GM12878 (cell line): ENCODE results near the gene SALL3. TPM values are rescaled to one million over a fixed set of nuclear protein-coding genes. Genes with fewer than 3 reads are reported as not detected.

Experiments used
- ATAC-seq: fragments of 200-7000 bp; cut with Tn5 transposase; 3 replicates; pipeline ENCODE4 v1.9.1; 2020; ENCODE audit warnings: mild to moderate bottlenecking, moderate library complexity
- BruUV-seq: library from RNA; stranded (reverse); fragments of 400-500 nt; replicated peaks from 2 replicates; lab custom pipeline; 2021; lab: Mats Ljungman, UMichigan
- CTCF ChIA-PET: fragments of 300-600 bp; sonication (Branson Sonifier 250); formaldehyde crosslinking; extraction: SDS; loops from one replicate; lab custom pipeline; 2021; ENCODE audit warnings: inconsistent platforms; lab: Yijun Ruan, JAX
- POLR2A ChIA-PET: fragments of 350-600 bp; formaldehyde crosslinking; extraction: SDS; loops from one replicate; lab custom pipeline; 2021; ENCODE audit warnings: inconsistent platforms; lab: Charles Lee
- RAD21 ChIA-PET: fragments of 300-600 bp; sonication (Branson Sonifier 250); formaldehyde crosslinking; loops from one replicate; lab custom pipeline; 2023; ENCODE audit warnings: antibody characterized with exemption; ENCODE audit not compliant: unreplicated experiment; lab: Charles Lee
- SMC1A ChIA-PET: fragments of 300-600 bp; sonication (Branson Sonifier 250); formaldehyde crosslinking; loops from one replicate; lab custom pipeline; 2023; ENCODE audit not compliant: unreplicated experiment, uncharacterized antibody; lab: Charles Lee
- DNase-seq: peaks from one replicate; pipeline ENCODE4 v3.0.0-alpha.2; 2011; ENCODE audit warnings: low read depth, low spot score
- FAIRE-seq: peaks from 3 replicates; lab custom pipeline; 2011; peaks lifted over from hg19 to GRCh38; lab: Jason Lieb, UNC
- H2AFZ ChIP-seq: 2 replicates; pipeline ENCODE4 v1.6.0; 2011; ENCODE audit warnings: low read depth, low read length, control low read depth; ENCODE audit not compliant: control insufficient read depth
- H3K27ac ChIP-seq: 2 replicates; pipeline ENCODE4 v1.5.1; 2011; ENCODE audit warnings: control low read depth; ENCODE audit not compliant: control insufficient read depth, insufficient read depth
- H3K27me3 ChIP-seq, 2 experiments: replicated peaks in 1 of 2; 2 replicates each; pipeline versions ENCODE4 v1.6.0 to v1.6.1; 2011; ENCODE audit warnings: low read length in 1 of 2; ENCODE audit not compliant: control insufficient read depth in 2 of 2, insufficient read depth in 2 of 2
- H3K36me3 ChIP-seq, 2 experiments: 2 replicates each; pipeline ENCODE4 v1.5.1; 2011; ENCODE audit warnings: low read length in 1 of 2; ENCODE audit not compliant: control insufficient read depth in 2 of 2, insufficient read depth in 2 of 2
- H3K4me1 ChIP-seq: 2 replicates; pipeline ENCODE4 v1.6.1; 2011; ENCODE audit warnings: mild to moderate bottlenecking, low read length, moderate library complexity, mixed read lengths; ENCODE audit not compliant: control insufficient read depth, insufficient read depth
- H3K4me2 ChIP-seq: 2 replicates; pipeline ENCODE4 v1.6.0; 2011; ENCODE audit warnings: control low read depth; ENCODE audit not compliant: control insufficient read depth, insufficient read depth
- H3K4me3 ChIP-seq: fragments of 200-600 bp; sonication (generic); 2 replicates; pipeline ENCODE4 v1.5.1; 2016
- H3K79me2 ChIP-seq: 2 replicates; pipeline ENCODE4 v1.6.0; 2011; ENCODE audit warnings: low read length; ENCODE audit not compliant: control insufficient read depth, insufficient read depth
- H3K9ac ChIP-seq: 2 replicates; pipeline ENCODE4 v1.8.0; 2011; ENCODE audit warnings: low read length, control low read depth, mixed read lengths; ENCODE audit not compliant: control insufficient read depth, insufficient read depth
- H3K9me3 ChIP-seq: replicated peaks from 3 replicates; pipeline ENCODE4 v1.5.1; 2011; ENCODE audit warnings: mild to moderate bottlenecking, low read length; ENCODE audit not compliant: control insufficient read depth, insufficient read depth
- H4K20me1 ChIP-seq: 2 replicates; pipeline ENCODE4 v1.6.0; 2011; ENCODE audit not compliant: control insufficient read depth, insufficient read depth
- EP300 ChIP-seq, 2 experiments: fragments of 150-350 bp in 1 of 2; IDR thresholded peaks; 2 replicates each; pipeline ENCODE4 v1.6.1; 2011 to 2012; ENCODE audit warnings: low read depth in 2 of 2, low read length in 2 of 2, borderline replicate concordance in 1 of 2, improper control_type of control experiment in 1 of 2, inconsistent platforms in 1 of 2; ENCODE audit not compliant: control insufficient read depth in 1 of 2
- IRF4 ChIP-seq: IDR thresholded peaks from 2 replicates; pipeline ENCODE4 v1.6.1; 2011; ENCODE audit warnings: low read depth, low read length
- MTA2 ChIP-seq: fragments of 450-650 bp; IDR thresholded peaks from 2 replicates; pipeline ENCODE4 v1.6.1; 2016; ENCODE audit warnings: low read depth, mild to moderate bottlenecking, moderate library complexity
- MTA3 ChIP-seq: IDR thresholded peaks from 2 replicates; pipeline ENCODE4 v1.6.1; 2012; ENCODE audit warnings: low read length, inconsistent platforms, borderline replicate concordance
- SPI1 ChIP-seq: IDR thresholded peaks from 2 replicates; pipeline ENCODE4 v1.6.1; 2011; ENCODE audit warnings: low read depth, mild to moderate bottlenecking, low read length, moderate library complexity, borderline replicate concordance; ENCODE audit not compliant: insufficient read depth
- STAT1 ChIP-seq: fragments of 450-650 bp; conservative IDR thresholded peaks from 2 replicates; pipeline ENCODE4 v1.6.1; 2014; ENCODE audit warnings: antibody characterized with exemption, mild to moderate bottlenecking
- SUPT20H ChIP-seq: IDR thresholded peaks from 2 replicates; pipeline ENCODE4 v1.6.1; 2011; ENCODE audit warnings: low read depth, mild to moderate bottlenecking, low read length, moderate library complexity, borderline replicate concordance; ENCODE audit not compliant: control insufficient read depth
- SUZ12 ChIP-seq: fragments of 200-600 bp; sonication (generic); IDR thresholded peaks from one replicate; pipeline ENCODE4 v1.6.1; 2018; ENCODE audit warnings: antibody characterized with exemption, mild to moderate bottlenecking; ENCODE audit not compliant: unreplicated experiment
- TCF12 ChIP-seq: IDR thresholded peaks from 2 replicates; pipeline ENCODE4 v1.6.1; 2011; ENCODE audit warnings: low read depth, mild to moderate bottlenecking, low read length
- ZNF274 ChIP-seq: IDR thresholded peaks from one replicate; pipeline ENCODE4 v1.8.0; 2011; ENCODE audit not compliant: insufficient read length, insufficient read depth
- WGBS: methylation state at CpG from one replicate; pipeline ENCODE4 v1.1.6; 2016; ENCODE audit warnings: low lambda C conversion rate; ENCODE audit not compliant: insufficient replicate concordance, insufficient coverage; ENCODE audit errors: missing lambda C conversion rate; 5-methylcytosine and 5-hydroxymethylcytosine counted together
- in situ Hi-C: fragments of 300-500 bp; cut with MboI; formaldehyde crosslinking; loops from 9 replicates; pipeline ENCODE4 v1.14.3; 2018; ENCODE audit warnings: mixed read lengths
- intact Hi-C: fragments of 100-400 bp; cut with micrococcal nuclease; formaldehyde crosslinking; loops from one replicate; pipeline ENCODE4 v1.14.2; 2022; ENCODE audit not compliant: unreplicated experiment
- polyA plus RNA-seq, 11 experiments: library from polyadenylated mRNA; depleted of rRNA in 4 of 11; unstranded in 6 of 11; stranded (reverse) in 5 of 11; fragments of >200 nt; fragmentation: Nextera tagmentation in 4 of 11; fragmentation: Illumina TruSeq in 1 of 11; extraction: Ambion mirVana in 4 of 11; extraction: Trizol in 1 of 11; gene quantifications; 1 replicate in 1 of 11; 2 replicates in 10 of 11; pipeline versions ENCODE4 v1.2.1 to v1.2.3, GENCODE V29; 2011 to 2016; ENCODE audit warnings: inconsistent platforms in 2 of 11, missing spikeins in 2 of 11, low read depth in 1 of 11
- total RNA-seq, 4 experiments: library from RNA; depleted of rRNA in 3 of 4; stranded (reverse); fragments of >200 nt in 3 of 4; fragmentation: Illumina TruSeq in 1 of 4; extraction: Trizol in 1 of 4; gene quantifications; 2 replicates each; pipeline versions ENCODE4 v1.2.1 to v1.2.3, GENCODE V29; 2013 to 2021
- TF ChIP-seq, protein P1 (sequence below): fragments of 450-650 bp; IDR thresholded peaks from 2 replicates; pipeline ENCODE4 v1.6.1; 2017; ENCODE audit warnings: antibody characterized with exemption, mild to moderate bottlenecking, moderate library complexity
- TF ChIP-seq, protein P2 (sequence below): IDR thresholded peaks from 2 replicates; pipeline ENCODE4 v1.6.1; 2011; ENCODE audit warnings: mild to moderate bottlenecking, low read depth, low read length, moderate library complexity; ENCODE audit not compliant: insufficient replicate concordance
- TF ChIP-seq, protein P3 (sequence below): fragments of 450-650 bp; IDR thresholded peaks from 2 replicates; pipeline ENCODE4 v1.6.1; 2017; ENCODE audit warnings: mild to moderate bottlenecking, moderate library complexity

The SALL3 gene
- total and polyA plus RNA-seq, 10 of the 15 experiments (the other 5 are each of a cell fraction or from before 2014, with no cell fraction given), result 0.01 to 0.10 (median 0.07) TPM; not detected in 7

DNA sequence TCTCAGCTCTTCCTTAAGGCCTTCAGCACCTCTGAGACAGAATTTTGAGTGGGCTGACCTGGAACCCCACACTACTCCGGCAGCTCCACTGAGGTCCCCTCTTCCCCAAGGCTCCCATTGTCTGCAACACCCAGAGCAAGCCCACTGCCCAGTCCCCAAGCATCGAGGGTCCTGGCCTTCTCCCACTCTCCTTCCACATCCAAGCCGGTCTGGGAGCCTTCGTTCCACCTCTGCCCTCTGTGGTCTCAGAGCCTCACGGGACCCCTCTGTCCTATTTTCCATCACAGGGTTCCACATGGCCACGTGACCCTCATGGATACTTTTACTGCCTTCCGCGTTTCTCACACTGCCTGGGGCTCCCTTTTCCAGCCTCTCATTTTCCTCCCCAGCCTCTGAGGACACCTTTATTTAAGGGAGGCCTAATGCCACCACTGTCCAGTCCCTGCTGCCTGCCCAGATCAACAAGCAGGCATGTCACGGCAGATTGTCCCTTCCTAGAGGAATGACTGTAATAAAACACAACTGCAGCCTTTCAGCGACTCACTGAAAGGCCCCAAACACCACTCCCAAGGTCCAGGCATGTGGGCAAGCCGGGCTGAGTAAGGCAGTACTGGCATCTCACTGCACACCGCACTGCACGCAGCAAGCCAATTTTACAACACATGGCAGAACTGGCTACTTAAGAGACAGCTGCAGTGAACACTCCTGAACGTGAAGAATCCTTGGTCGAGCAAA, 7.9 kb upstream of the SALL3 start (continued):
- TF ChIP-seq, protein P1, sequence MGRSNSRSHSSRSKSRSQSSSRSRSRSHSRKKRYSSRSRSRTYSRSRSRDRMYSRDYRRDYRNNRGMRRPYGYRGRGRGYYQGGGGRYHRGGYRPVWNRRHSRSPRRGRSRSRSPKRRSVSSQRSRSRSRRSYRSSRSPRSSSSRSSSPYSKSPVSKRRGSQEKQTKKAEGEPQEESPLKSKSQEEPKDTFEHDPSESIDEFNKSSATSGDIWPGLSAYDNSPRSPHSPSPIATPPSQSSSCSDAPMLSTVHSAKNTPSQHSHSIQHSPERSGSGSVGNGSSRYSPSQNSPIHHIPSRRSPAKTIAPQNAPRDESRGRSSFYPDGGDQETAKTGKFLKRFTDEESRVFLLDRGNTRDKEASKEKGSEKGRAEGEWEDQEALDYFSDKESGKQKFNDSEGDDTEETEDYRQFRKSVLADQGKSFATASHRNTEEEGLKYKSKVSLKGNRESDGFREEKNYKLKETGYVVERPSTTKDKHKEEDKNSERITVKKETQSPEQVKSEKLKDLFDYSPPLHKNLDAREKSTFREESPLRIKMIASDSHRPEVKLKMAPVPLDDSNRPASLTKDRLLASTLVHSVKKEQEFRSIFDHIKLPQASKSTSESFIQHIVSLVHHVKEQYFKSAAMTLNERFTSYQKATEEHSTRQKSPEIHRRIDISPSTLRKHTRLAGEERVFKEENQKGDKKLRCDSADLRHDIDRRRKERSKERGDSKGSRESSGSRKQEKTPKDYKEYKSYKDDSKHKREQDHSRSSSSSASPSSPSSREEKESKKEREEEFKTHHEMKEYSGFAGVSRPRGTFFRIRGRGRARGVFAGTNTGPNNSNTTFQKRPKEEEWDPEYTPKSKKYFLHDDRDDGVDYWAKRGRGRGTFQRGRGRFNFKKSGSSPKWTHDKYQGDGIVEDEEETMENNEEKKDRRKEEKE, result no peak
- TF ChIP-seq SUZ12, result no peak
- no peak for TF ChIP-seq SUPT20H
- no peak for TF ChIP-seq MTA2
- no peak for TF ChIP-seq SPI1

DNA sequence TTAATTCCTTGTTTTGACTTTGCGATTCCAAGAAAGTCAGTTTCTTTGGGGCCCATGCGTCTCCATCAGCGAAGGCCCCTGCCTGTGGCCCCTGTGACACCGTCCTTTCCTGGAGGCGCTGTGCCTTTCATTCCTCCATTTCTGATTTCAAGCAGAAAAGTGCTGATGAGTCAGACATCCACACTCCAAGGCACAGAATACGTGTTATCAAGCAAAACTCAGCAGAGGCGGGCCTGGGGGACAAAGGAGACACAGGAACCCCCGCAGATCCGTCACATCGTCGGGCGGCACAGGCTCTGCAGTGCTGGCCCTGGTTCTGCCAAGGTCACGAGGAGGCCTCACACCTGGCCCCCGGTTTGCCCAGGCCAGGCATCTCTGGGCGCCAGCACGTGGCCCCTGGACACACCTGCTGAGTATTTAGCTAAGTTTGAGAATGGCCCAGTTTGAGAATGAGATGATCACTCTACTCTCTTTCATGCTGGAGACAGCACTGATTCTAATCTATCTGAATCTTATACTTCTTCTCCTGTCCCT, 7.2 kb upstream of the SALL3 start:
- WGBS, result 63% methylated on average over 16 of the region's 16 CpGs
- Histone ChIP-seq H3K27ac (no peak overlapping the region), H3K4me2 (no peak overlapping the region), H2AFZ (no peak overlapping the region), H3K9ac (no peak overlapping the region), H3K79me2 (no peaks in the 10 kb centered on the region), H3K4me3 (no peak overlapping the region), H3K4me1 (no peaks in the 10 kb centered on the region), H3K9me3 (no peaks in the 10 kb centered on the region; the same call in 2 of the 3 replicates), H3K27me3 (no peaks in the 10 kb centered on the region), H3K36me3 (no peaks in the 10 kb centered on the region), H4K20me1 (no peaks in the 10 kb centered on the region)
- CTCF ChIA-PET, result no interaction called here
- DNase-seq, result no peak
- intact Hi-C loops (no loop called here), in situ Hi-C loops (loop anchor here (25.0 kb wide), 1 partner anchor 435 kb away; no protein-coding TSS in a partner anchor)
- POLR2A ChIA-PET, result no interaction called here
- no TSS peak for BruUV-seq
- FAIRE-seq, result no peak
- SMC1A ChIA-PET, result no interaction called here
- no peak for ATAC-seq
- RAD21 ChIA-PET, result no interaction called here
- TF ChIP-seq TCF12 (no peak), MTA3 (no peak), ZNF274 (no peak), IRF4 (no peak), STAT1 (no peak), EP300 (IDR thresholded peaks at IDR 0.05; ENCODE audit: borderline replicate concordance in 1 of 2, control insufficient read depth in 1 of 2, low read depth in 2 of 2, low read length in 2 of 2) (no peak), SUPT20H (no peak)
- TF ChIP-seq, protein P2, sequence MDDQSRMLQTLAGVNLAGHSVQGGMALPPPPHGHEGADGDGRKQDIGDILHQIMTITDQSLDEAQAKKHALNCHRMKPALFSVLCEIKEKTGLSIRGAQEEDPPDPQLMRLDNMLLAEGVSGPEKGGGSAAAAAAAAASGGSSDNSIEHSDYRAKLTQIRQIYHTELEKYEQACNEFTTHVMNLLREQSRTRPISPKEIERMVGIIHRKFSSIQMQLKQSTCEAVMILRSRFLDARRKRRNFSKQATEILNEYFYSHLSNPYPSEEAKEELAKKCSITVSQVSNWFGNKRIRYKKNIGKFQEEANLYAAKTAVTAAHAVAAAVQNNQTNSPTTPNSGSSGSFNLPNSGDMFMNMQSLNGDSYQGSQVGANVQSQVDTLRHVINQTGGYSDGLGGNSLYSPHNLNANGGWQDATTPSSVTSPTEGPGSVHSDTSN, result no peak
- TF ChIP-seq, protein P3, sequence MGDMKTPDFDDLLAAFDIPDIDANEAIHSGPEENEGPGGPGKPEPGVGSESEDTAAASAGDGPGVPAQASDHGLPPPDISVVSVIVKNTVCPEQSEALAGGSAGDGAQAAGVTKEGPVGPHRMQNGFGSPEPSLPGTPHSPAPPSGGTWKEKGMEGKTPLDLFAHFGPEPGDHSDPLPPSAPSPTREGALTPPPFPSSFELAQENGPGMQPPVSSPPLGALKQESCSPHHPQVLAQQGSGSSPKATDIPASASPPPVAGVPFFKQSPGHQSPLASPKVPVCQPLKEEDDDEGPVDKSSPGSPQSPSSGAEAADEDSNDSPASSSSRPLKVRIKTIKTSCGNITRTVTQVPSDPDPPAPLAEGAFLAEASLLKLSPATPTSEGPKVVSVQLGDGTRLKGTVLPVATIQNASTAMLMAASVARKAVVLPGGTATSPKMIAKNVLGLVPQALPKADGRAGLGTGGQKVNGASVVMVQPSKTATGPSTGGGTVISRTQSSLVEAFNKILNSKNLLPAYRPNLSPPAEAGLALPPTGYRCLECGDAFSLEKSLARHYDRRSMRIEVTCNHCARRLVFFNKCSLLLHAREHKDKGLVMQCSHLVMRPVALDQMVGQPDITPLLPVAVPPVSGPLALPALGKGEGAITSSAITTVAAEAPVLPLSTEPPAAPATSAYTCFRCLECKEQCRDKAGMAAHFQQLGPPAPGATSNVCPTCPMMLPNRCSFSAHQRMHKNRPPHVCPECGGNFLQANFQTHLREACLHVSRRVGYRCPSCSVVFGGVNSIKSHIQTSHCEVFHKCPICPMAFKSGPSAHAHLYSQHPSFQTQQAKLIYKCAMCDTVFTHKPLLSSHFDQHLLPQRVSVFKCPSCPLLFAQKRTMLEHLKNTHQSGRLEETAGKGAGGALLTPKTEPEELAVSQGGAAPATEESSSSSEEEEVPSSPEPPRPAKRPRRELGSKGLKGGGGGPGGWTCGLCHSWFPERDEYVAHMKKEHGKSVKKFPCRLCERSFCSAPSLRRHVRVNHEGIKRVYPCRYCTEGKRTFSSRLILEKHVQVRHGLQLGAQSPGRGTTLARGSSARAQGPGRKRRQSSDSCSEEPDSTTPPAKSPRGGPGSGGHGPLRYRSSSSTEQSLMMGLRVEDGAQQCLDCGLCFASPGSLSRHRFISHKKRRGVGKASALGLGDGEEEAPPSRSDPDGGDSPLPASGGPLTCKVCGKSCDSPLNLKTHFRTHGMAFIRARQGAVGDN, result no peak
